IMR-90 (cell line): ENCODE data around the gene TMEM72. TPM values are rescaled to one million over a fixed set of nuclear protein-coding genes. Genes with fewer than 3 reads are reported as not detected.

Experiments
- ATAC-seq: fragments of 200-7000 bp; cut with Tn5 transposase; 2 replicates; pipeline ENCODE4 v1.9.1; 2020; ENCODE audit warnings: low read depth, mild to moderate bottlenecking, moderate library complexity
- BruUV-seq: library from RNA; stranded (reverse); fragments of 400-500 nt; replicated peaks from 2 replicates; lab custom pipeline; 2021; lab: Mats Ljungman, UMichigan
- CTCF ChIA-PET: fragments of 300-600 bp; formaldehyde crosslinking; extraction: SDS; loops from one replicate; lab custom pipeline; 2021; ENCODE audit warnings: antibody characterized with exemption; lab: Yijun Ruan, JAX
- POLR2A ChIA-PET: fragments of 300-600 bp; sonication (Branson Sonifier 250); formaldehyde crosslinking; loops from one replicate; lab custom pipeline; 2022; ENCODE audit warnings: antibody characterized with exemption; ENCODE audit not compliant: unreplicated experiment; lab: Charles Lee
- DNase-seq: peaks from one replicate; pipeline ENCODE4 v3.0.0; 2013
- H2AFZ ChIP-seq: replicated peaks from 2 replicates; pipeline ENCODE3; 2013; ENCODE audit warnings: low read length, mild to moderate bottlenecking; ENCODE audit not compliant: poor library complexity
- H2AK5ac ChIP-seq: 2 replicates; pipeline ENCODE4 v1.6.1; 2013; ENCODE audit warnings: low read depth, low read length, inconsistent platforms
- H2AK9ac ChIP-seq: replicated peaks from 2 replicates; pipeline ENCODE3; 2013; ENCODE audit warnings: mild to moderate bottlenecking, low read depth, low read length, moderate library complexity; ENCODE audit not compliant: poor library complexity
- H2BK120ac ChIP-seq: 2 replicates; pipeline ENCODE4 v1.6.1; 2013; ENCODE audit warnings: low read depth, low read length, inconsistent platforms
- H2BK15ac ChIP-seq: 3 replicates; pipeline ENCODE4 v1.6.1; 2013; ENCODE audit warnings: low read depth, low read length, inconsistent platforms
- H2BK20ac ChIP-seq: 2 replicates; pipeline ENCODE4 v1.6.1; 2013; ENCODE audit warnings: low read depth, mild to moderate bottlenecking, inconsistent platforms, low read length, moderate library complexity
- H2BK5ac ChIP-seq: 2 replicates; pipeline ENCODE4 v1.6.1; 2013; ENCODE audit warnings: mild to moderate bottlenecking, low read depth, low read length, inconsistent platforms; ENCODE audit not compliant: poor library complexity, severe bottlenecking
- H3K14ac ChIP-seq: replicated peaks from 2 replicates; pipeline ENCODE4 v1.6.1; 2013; ENCODE audit warnings: low read depth, low read length, inconsistent platforms
- H3K18ac ChIP-seq: 2 replicates; pipeline ENCODE4 v1.6.1; 2013; ENCODE audit warnings: low read depth, low read length, control low read depth
- H3K23ac ChIP-seq: 2 replicates; pipeline ENCODE4 v1.6.1; 2013; ENCODE audit warnings: low read depth, low read length, inconsistent platforms
- H3K27ac ChIP-seq: 2 replicates; pipeline ENCODE4 v1.5.1; 2013; ENCODE audit warnings: mild to moderate bottlenecking, control low read depth, low read length; ENCODE audit not compliant: insufficient read depth
- H3K27me3 ChIP-seq: 2 replicates; pipeline ENCODE4 v1.6.1; 2013; ENCODE audit warnings: low read length; ENCODE audit not compliant: control insufficient read depth, insufficient read depth
- H3K36me3 ChIP-seq: 2 replicates; pipeline ENCODE4 v1.6.1; 2013; ENCODE audit warnings: low read length, mixed read lengths; ENCODE audit not compliant: control insufficient read depth, insufficient read depth
- H3K4ac ChIP-seq: 2 replicates; pipeline ENCODE4 v1.6.1; 2013; ENCODE audit warnings: low read depth, low read length, inconsistent platforms
- H3K4me1 ChIP-seq: 2 replicates; pipeline ENCODE4 v1.6.1; 2013; ENCODE audit warnings: low read length, mixed read lengths; ENCODE audit not compliant: control insufficient read depth, insufficient read depth
- H3K4me2 ChIP-seq: 2 replicates; pipeline ENCODE4 v1.6.1; 2013; ENCODE audit warnings: low read depth, mild to moderate bottlenecking, control low read depth, low read length, moderate library complexity
- H3K4me3 ChIP-seq: 2 replicates; pipeline ENCODE4 v1.5.1; 2013; ENCODE audit warnings: low read depth, mild to moderate bottlenecking, control low read depth, low read length, moderate library complexity; ENCODE audit not compliant: insufficient read depth
- H3K56ac ChIP-seq: 2 replicates; pipeline ENCODE4 v1.6.1; 2013; ENCODE audit warnings: low read length, inconsistent platforms; ENCODE audit not compliant: insufficient read depth; ENCODE audit errors: extremely low read depth
- H3K79me1 ChIP-seq, 2 experiments: 2 replicates each; pipeline ENCODE4 v1.6.1; 2013; ENCODE audit warnings: low read length in 2 of 2, inconsistent platforms in 1 of 2, low read depth in 1 of 2
- H3K9ac ChIP-seq: 2 replicates; pipeline ENCODE4 v1.6.1; 2013; ENCODE audit warnings: low read depth, low read length, control low read depth
- H3K9me1 ChIP-seq: 2 replicates; pipeline ENCODE4 v1.6.1; 2013; ENCODE audit warnings: low read length, inconsistent platforms; ENCODE audit not compliant: insufficient read depth
- H3K9me3 ChIP-seq: 2 replicates; pipeline ENCODE4 v1.6.1; 2013; ENCODE audit warnings: low read length; ENCODE audit not compliant: control insufficient read depth, insufficient read depth
- H4K20me1 ChIP-seq: 2 replicates; pipeline ENCODE4 v1.6.1; 2013; ENCODE audit warnings: low read length, inconsistent platforms; ENCODE audit not compliant: insufficient read depth
- H4K5ac ChIP-seq: 2 replicates; pipeline ENCODE4 v1.6.1; 2013; ENCODE audit warnings: mild to moderate bottlenecking, low read depth, low read length, control low read depth
- H4K8ac ChIP-seq, 2 experiments: 2 replicates each; pipeline ENCODE4 v1.6.1; 2013; ENCODE audit warnings: low read depth in 2 of 2, low read length in 2 of 2, control low read depth in 1 of 2, inconsistent platforms in 1 of 2
- H4K91ac ChIP-seq: 2 replicates; pipeline ENCODE4 v1.6.1; 2013; ENCODE audit warnings: low read depth, low read length, inconsistent platforms; ENCODE audit not compliant: insufficient read depth
- BHLHE40 ChIP-seq: fragments of 150-350 bp; IDR thresholded peaks from 2 replicates; pipeline ENCODE4 v1.6.1; 2016; ENCODE audit warnings: mild to moderate bottlenecking, low read depth, low read length
- POLR2A ChIP-seq: IDR thresholded peaks from 2 replicates; pipeline ENCODE4 v1.6.1; 2012; ENCODE audit warnings: mild to moderate bottlenecking, low read depth, low read length
- RAD21 ChIP-seq: IDR thresholded peaks from 2 replicates; pipeline ENCODE4 v1.6.1; 2012; ENCODE audit warnings: low read length, improper control_type of control experiment
- WGBS, 2 experiments: methylation state at CpG; one replicate each; pipeline versions ENCODE4 v1.1.5 to v1.1.7; 2013; ENCODE audit warnings: missing lambda C conversion rate in 2 of 2; ENCODE audit not compliant: insufficient read length in 1 of 2; ENCODE audit errors: extremely low coverage in 2 of 2; 5-methylcytosine and 5-hydroxymethylcytosine counted together
- dilution Hi-C: fragments of 300-500 bp; cut with HindIII; formaldehyde crosslinking; loops from one replicate; pipeline ENCODE4 v1.14.3; 2018; ENCODE audit warnings: low sequenced_read_pairs; ENCODE audit not compliant: unreplicated experiment
- in situ Hi-C: fragments of 300-500 bp; cut with MboI; formaldehyde crosslinking; loops from 3 replicates; pipeline ENCODE4 v1.14.3; 2019; ENCODE audit warnings: low sequenced_read_pairs, inconsistent platforms, mixed read lengths
- intact Hi-C: fragments of 100-400 bp; cut with micrococcal nuclease; formaldehyde crosslinking; loops from 2 replicates; pipeline ENCODE4 v1.10.0; 2022
- polyA plus RNA-seq, 3 experiments: library from polyadenylated mRNA; depleted of rRNA; stranded (reverse); fragments of >200 nt; gene quantifications; 2 replicates each; pipeline ENCODE4 v1.2.3, GENCODE V29; 2012; ENCODE audit warnings: low replicate concordance in 1 of 3
- total RNA-seq: library from RNA; depleted of rRNA; stranded (reverse); fragments of >200 nt; gene quantifications from 2 replicates; pipeline ENCODE4 v1.2.3, GENCODE V29; 2012

TMEM72 gene
- total and polyA plus RNA-seq, 2 of the 4 experiments (the other 2 are of a cell fraction): not detected

DNA sequence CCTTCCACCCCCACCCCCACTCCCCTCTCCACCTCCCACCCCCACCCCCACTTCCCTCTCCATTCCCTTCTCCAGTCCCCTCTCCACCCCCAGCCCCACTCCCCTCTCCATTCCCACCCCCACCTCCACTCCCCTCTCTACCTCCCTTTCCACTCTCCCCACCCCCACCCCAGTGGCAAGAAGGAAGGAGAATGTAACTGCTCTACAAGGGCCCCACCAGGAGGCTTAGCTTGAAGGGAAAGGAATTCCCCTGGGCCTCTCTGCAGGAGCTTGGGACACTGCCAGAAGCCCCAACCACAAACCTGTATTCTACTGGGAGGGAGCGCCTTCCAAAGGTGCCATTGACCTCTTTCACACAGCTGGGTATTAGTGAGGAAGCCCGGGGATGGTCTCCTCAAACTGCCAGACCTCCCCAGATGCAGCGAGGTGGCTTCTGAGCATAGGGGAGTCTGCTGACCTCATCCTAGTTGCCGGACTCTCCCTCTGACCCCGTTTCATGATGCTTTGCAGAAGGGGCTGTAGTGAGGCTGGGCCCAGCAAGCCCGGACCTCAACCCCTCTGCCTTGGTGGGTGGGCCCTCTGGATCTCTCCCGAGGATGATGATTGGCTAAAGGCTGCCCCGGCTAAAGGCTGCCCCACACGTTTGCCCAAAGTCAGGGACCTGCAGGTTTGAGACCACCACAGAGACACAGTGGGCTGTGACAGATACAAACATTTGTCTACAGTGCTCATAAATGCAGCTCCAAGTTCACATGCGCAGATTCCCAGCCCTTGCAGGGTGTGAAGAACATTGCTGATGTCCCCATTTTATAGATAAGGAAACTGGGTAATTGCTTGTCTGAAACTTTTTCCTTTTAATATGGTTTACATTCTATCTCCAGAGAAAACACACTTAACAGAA, 64.5 kb downstream of the TMEM72 start (continued):
- TF ChIP-seq RAD21: no peak

DNA sequence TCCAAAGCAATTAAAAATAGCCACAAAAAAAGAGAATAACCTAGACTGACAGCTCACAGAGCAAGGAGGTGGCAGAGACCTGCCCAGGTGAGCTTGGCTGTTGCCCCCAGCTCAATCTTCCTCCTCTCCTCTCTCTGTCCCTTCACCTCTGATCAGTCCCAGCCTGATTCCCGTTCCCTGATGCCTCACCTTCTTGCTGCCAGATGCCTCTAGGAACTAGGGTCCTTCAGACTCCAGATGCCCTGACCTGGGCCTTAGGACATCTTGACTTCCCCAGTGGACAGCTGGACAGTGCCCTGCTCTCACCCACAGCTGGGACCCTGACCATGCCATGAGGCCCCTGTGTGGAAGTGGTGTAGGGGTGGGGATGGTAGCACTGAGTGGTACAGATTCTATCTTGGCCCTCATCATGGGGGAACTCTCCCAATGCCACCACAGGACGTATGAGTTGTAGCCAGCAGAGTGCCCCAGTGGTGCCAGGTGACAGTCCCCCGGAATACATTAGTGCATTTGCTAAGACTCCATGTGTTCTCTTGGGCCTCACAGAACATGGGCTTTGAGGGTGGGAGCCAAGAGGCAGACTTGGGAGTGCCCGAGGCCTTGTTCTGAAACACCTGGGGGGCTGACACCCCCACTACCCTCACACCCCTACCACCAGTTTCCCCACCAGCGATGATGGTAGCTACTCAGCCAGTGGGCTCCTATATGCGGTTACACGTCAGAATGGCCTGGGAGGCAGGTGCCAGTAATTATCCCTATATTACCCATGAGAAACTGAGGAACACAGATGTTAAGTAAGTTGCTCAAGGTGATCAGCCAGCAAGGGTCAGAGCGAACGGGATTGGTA, 65.4 kb downstream of the TMEM72 start:
- intact Hi-C loops: no loop called here
- Histone ChIP-seq H3K79me1 (peaks cover 3 to 63% of the 10 kb centered on the region in 2 experiments; a peak in 3 of 4 replicates), H2BK5ac (peak overlapping the region; percentile 49), H3K23ac (peak overlapping the region; percentile 61; the same call in 1 of the 2 replicates), H4K20me1 (no peaks in the 10 kb centered on the region; the same call in 1 of the 2 replicates), H3K4me1 (peaks cover 53% of the 10 kb centered on the region), H3K27me3 (no peaks in the 10 kb centered on the region), H3K9ac (peak overlapping the region; percentile 17; the same call in 1 of the 2 replicates), H2BK120ac (peak overlapping the region; percentile 29; the same call in 1 of the 2 replicates), H3K56ac (no peak overlapping the region), H3K4me2 (peak overlapping the region; percentile 84), H3K18ac (0 out of 2 replicates have a peak overlapping the region, but pooled peaks have one; percentile 7), H2BK20ac (peak overlapping the region; percentile 12; the same call in 1 of the 2 replicates), H3K4ac (peak overlapping the region; percentile 49), H4K8ac (no peak overlapping the region), H3K9me3 (no peaks in the 10 kb centered on the region), H2AK9ac (peak overlapping the region; percentile 22), H4K5ac (no peak overlapping the region), H2AK5ac (peak overlapping the region; percentile 69), H4K91ac (peak overlapping the region; percentile 32), H3K4me3 (peak overlapping the region; percentile 55; the same call in 1 of the 2 replicates), H2AFZ (peak overlapping the region; percentile 24), H3K27ac (peak overlapping the region; percentile 8; the same call in 1 of the 2 replicates), H3K36me3 (peaks cover 18% of the 10 kb centered on the region; the same call in 1 of the 2 replicates), H3K9me1 (peaks cover 24% of the 10 kb centered on the region), H2BK15ac (no peak overlapping the region), H3K14ac (peak overlapping the region; percentile 51; the same call in 1 of the 2 replicates)
- ChIA-PET CTCF (no interaction called here), POLR2A (no interaction called here)
- dilution Hi-C loops: no loop called here
- DNase-seq (no peak), ATAC-seq (no peak)
- no peak for TF ChIP-seq BHLHE40
- peak; percentile 40; the same call in 1 of the 2 replicates for TF ChIP-seq POLR2A
- 100% methylated on average over 5 of the region's 9 CpGs; no CpG with 5 or more reads in 1 of the 2 experiments for WGBS, 2 experiments
- BruUV-seq: no TSS peak
- in situ Hi-C loops: loop anchor here (25.0 kb wide), 4 partner anchors 1036 to 1839 kb away; partner anchors contain the start of genes CSGALNACT2 and HNRNPF
